Neural cell (in vitro differentiated cells): ENCODE measurements around the gene TBCEL. TPM values are rescaled to one million over a fixed set of nuclear protein-coding genes. Genes with fewer than 3 reads are reported as not detected.

ENCODE experiments used
- H2AFZ ChIP-seq: fragments of 200-600, 300-800 bp; sonication (generic), shearing (Covaris generic); 2 replicates; pipeline ENCODE4 v1.6.0; 2014; ENCODE audit warnings: low read depth, mild to moderate bottlenecking, antibody characterized with exemption, low read length, moderate library complexity
- H3F3A ChIP-seq: fragments of 200-600 bp; shearing (Covaris generic); 2 replicates; pipeline ENCODE4 v1.6.1; 2016; ENCODE audit warnings: mild to moderate bottlenecking, moderate library complexity, mixed read lengths, antibody characterized with exemption, low read length; ENCODE audit not compliant: insufficient read depth, poor library complexity, severe bottlenecking
- H3K27ac ChIP-seq: fragments of 200-600, 300-800 bp; sonication (generic), shearing (Covaris generic); 2 replicates; pipeline ENCODE4 v1.5.1; 2014; ENCODE audit warnings: mild to moderate bottlenecking, low read length, moderate library complexity
- H3K27me3 ChIP-seq: fragments of 300-800, 200-600 bp; sonication (generic), shearing (Covaris generic); 2 replicates; pipeline ENCODE4 v1.6.0; 2014; ENCODE audit warnings: mild to moderate bottlenecking, low read depth, low read length, moderate library complexity; ENCODE audit not compliant: insufficient read depth
- H3K36me3 ChIP-seq: fragments of 300-800, 200-600 bp; sonication (generic), shearing (Covaris generic); 2 replicates; pipeline ENCODE4 v1.5.1; 2014; ENCODE audit warnings: mild to moderate bottlenecking, antibody characterized with exemption, low read length, moderate library complexity; ENCODE audit not compliant: insufficient read depth
- H3K4me2 ChIP-seq: fragments of 300-800, 200-600 bp; sonication (generic), shearing (Covaris generic); 2 replicates; pipeline ENCODE4 v1.6.0; 2014; ENCODE audit warnings: mild to moderate bottlenecking, low read length
- H3K4me3 ChIP-seq: fragments of 300-800, 200-600 bp; sonication (generic), shearing (Covaris generic); 2 replicates; pipeline ENCODE4 v1.5.1; 2014; ENCODE audit warnings: mild to moderate bottlenecking, low read length, moderate library complexity
- H3K79me2 ChIP-seq: fragments of 200-600 bp; shearing (Covaris generic); replicated peaks from 2 replicates; pipeline ENCODE4 v1.6.0; 2014; ENCODE audit warnings: mild to moderate bottlenecking, low read length, moderate library complexity; ENCODE audit not compliant: insufficient read depth
- H3K9ac ChIP-seq: fragments of 300-800, 200-600 bp; sonication (generic), shearing (Covaris generic); 2 replicates; pipeline ENCODE4 v1.6.1; 2016; ENCODE audit warnings: mild to moderate bottlenecking, low read length, mixed read lengths
- H3K9me2 ChIP-seq: fragments of 200-600 bp; shearing (Covaris generic); 2 replicates; pipeline ENCODE4 v1.6.1; 2016; ENCODE audit warnings: mild to moderate bottlenecking, low read length, mixed read lengths; ENCODE audit not compliant: insufficient read depth
- H3K9me3 ChIP-seq: fragments of 200-600, 300-800 bp; sonication (generic), shearing (Covaris generic); 2 replicates; pipeline ENCODE4 v1.6.1; 2016; ENCODE audit warnings: mild to moderate bottlenecking, mixed run types, low read length, moderate library complexity, mixed read lengths
- H4K20me1 ChIP-seq: fragments of 200-600 bp; shearing (Covaris generic); 2 replicates; pipeline ENCODE4 v1.6.1; 2016; ENCODE audit warnings: mild to moderate bottlenecking, mixed run types; ENCODE audit not compliant: insufficient read depth
- CTCF ChIP-seq: fragments of 450-650 bp; IDR thresholded peaks from 2 replicates; pipeline ENCODE4 v1.5.1; 2014; ENCODE audit warnings: antibody characterized with exemption, mild to moderate bottlenecking, moderate library complexity; ENCODE audit not compliant: poor library complexity, severe bottlenecking
- EP300 ChIP-seq: fragments of 450-650 bp; conservative IDR thresholded peaks from 2 replicates; pipeline ENCODE4 v1.6.1; 2014; ENCODE audit warnings: antibody characterized with exemption, mild to moderate bottlenecking, moderate library complexity; ENCODE audit not compliant: poor library complexity, severe bottlenecking
- EZH2 ChIP-seq: fragments of 200-600, 300-800 bp; shearing (Covaris generic), sonication (generic); IDR thresholded peaks from 2 replicates; pipeline ENCODE4 v1.6.1; 2014; ENCODE audit warnings: antibody characterized with exemption, low read length, borderline replicate concordance, mild to moderate bottlenecking; ENCODE audit not compliant: insufficient read depth, poor library complexity, severe bottlenecking
- MXI1 ChIP-seq: fragments of 450-650 bp; conservative IDR thresholded peaks from 2 replicates; pipeline ENCODE4 v1.6.1; 2014; ENCODE audit warnings: antibody characterized with exemption, mild to moderate bottlenecking; ENCODE audit not compliant: poor library complexity, severe bottlenecking
- POLR2AphosphoS5 ChIP-seq: IDR thresholded peaks from 2 replicates; pipeline ENCODE4 v1.6.1; 2012
- RAD21 ChIP-seq: fragments of 450-650 bp; conservative IDR thresholded peaks from 2 replicates; pipeline ENCODE4 v1.6.1; 2014; ENCODE audit warnings: antibody characterized with exemption, mild to moderate bottlenecking, moderate library complexity
- REST ChIP-seq: IDR thresholded peaks from 2 replicates; pipeline ENCODE4 v1.6.1; 2012; ENCODE audit warnings: borderline replicate concordance
- TAF1 ChIP-seq: IDR thresholded peaks from 2 replicates; pipeline ENCODE4 v1.6.1; 2012; ENCODE audit warnings: low read depth
- polyA plus RNA-seq: library from polyadenylated mRNA; depleted of rRNA; stranded (reverse); fragments of >200 nt; gene quantifications from 2 replicates; pipeline ENCODE4 v1.2.3, GENCODE V29; 2014

Gene TBCEL
- polyA plus RNA-seq, 1 donor from 2014 or later = 13.5 TPM

- no peak for TF ChIP-seq REST
- TF ChIP-seq TAF1 = no peak
- no peak for TF ChIP-seq MXI1
- no peak for TF ChIP-seq POLR2AphosphoS5
- TF ChIP-seq CTCF = no peak
- H4K20me1 ChIP-seq = no peaks in the 10 kb centered on the region
- no peak overlapping the region for H3K27ac ChIP-seq
- no peaks in the 10 kb centered on the region for H3K36me3 ChIP-seq
- H3K79me2 ChIP-seq = peaks cover 10% of the 10 kb centered on the region
- H2AFZ ChIP-seq = no peak overlapping the region
- no peaks in the 10 kb centered on the region for H3K9me3 ChIP-seq
- H3K4me2 ChIP-seq = no peak overlapping the region
- no peaks in the 10 kb centered on the region for H3F3A ChIP-seq
- H3K4me3 ChIP-seq = no peak overlapping the region
- H3K9ac ChIP-seq = no peak overlapping the region
- no peaks in the 10 kb centered on the region for H3K27me3 ChIP-seq
- no peaks in the 10 kb centered on the region for H3K9me2 ChIP-seq
Observed at GRCh38 chr11:121038648-121039409, 14.9 kb downstream of the TBCEL start.

GRCh38 chr11:121039971-121040613, 16.2 kb downstream of the TBCEL start:
- Histone ChIP-seq H3K9me3 (no peaks in the 10 kb centered on the region), H3K36me3 (no peaks in the 10 kb centered on the region), H3K9me2 (no peaks in the 10 kb centered on the region), H3K79me2 (peaks cover 10% of the 10 kb centered on the region), H3F3A (no peaks in the 10 kb centered on the region), H3K9ac (no peak overlapping the region), H4K20me1 (no peaks in the 10 kb centered on the region), H3K4me3 (no peak overlapping the region), H2AFZ (no peak overlapping the region), H3K27me3 (no peaks in the 10 kb centered on the region), H3K27ac (no peak overlapping the region), H3K4me2 (no peak overlapping the region)
- TF ChIP-seq EP300 (no peak), CTCF (no peak), EZH2 (no peak), RAD21 (no peak), TAF1 (no peak), MXI1 (no peak), REST (no peak)
